H4 (cell line): ENCODE data around the gene ANAPC15. TPM values are rescaled to one million over a fixed set of nuclear protein-coding genes. Genes with fewer than 3 reads are reported as not detected.

Source experiments
- DNase-seq: peaks from one replicate; pipeline ENCODE4 v3.0.0-alpha.2; 2015; ENCODE audit warnings: low spot score
- total RNA-seq: library from RNA; depleted of rRNA; stranded (reverse); fragments of >200 nt; shearing (Covaris generic); gene quantifications from 2 replicates; pipeline ENCODE4 v1.2.3, GENCODE V29; 2014

ANAPC15 gene
- total RNA-seq, 1 experiment from 2014 or later: 74.9 TPM

DNA sequence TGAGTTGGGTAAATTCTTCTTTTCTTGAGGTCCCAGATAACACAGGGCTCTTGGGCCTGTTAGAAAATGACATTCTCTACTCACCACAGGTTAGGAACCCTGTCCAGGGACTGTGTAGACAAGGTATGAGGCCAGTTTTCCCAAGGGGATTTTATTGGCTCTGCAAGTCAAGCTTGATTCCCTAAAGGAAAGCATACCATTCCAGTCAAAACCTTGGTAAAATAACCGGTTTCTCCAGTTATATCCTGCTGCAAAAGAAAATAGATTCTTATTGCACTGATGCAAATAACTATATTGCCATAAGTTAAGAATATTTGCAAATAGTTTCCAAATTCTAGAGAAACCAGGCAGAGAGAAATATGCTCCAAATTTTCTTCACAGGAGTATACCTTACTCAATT is 13.5 kb upstream of the ANAPC15 start:
- DNase-seq: no peak

DNA sequence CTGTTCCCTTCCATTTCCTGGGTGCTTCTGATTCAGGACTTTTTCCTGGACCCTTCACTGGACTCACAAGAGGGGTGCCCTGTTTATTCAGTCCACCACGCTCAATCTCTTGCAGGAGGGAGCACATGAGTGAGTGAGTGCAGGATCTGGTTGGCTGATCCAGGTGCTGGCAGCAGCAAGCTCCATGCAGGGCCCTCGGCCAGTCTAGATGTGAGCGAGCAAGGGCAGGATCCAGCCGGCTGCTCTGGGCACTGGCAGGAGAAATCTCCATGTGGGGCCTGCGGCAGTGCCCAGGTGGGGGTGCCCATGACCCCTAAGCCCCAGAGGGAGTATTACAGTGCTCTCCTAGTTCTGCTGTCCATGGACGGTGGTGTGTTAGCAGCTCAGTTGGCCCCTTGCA is 11.6 kb upstream of the ANAPC15 start:
- DNase-seq: no peak

DNA sequence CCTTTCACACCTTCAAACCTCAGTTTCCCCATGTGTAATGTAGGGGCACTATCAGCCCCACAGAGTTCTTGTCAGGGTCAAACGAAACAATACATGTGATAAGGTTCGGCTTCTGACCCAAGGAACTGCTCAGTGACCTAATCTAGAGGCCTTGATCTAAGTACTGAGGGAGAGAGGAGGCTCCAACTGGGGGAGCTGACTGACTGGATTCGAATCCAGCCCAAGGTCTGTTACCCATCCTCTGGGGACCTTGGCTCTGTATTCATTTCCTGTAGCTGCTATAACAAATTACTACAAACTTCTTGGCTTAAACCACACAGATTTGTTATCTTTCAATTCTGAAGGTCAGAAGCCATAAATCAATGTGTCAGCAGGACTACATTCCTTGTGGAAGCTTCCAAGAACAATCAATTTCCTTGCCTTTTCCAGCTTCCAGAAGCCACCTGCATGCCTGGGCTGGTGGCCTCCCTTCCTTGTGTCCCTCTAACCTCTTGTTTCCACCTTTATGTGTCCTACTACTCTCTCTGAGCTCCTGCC is 10.7 kb upstream of the ANAPC15 start:
- DNase-seq: no peak

DNA sequence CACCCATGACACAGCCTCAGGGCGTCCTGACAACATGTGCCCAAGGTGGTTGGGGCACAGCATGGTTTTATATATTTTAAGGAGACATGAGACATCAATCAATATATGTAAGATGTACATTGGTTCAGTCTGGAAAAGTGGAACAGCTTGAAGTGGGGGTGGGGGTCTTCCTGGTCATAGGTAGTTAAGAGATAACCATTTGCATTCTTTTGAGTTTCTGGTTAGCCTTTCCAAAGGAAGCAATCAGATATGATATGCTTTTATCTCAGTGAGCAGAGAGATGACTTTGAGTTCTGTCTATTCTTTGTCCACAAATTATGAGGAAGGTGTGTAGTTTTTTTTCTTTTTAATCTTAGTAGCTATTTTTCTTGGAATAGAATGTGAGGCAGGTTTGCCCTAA is 10.1 kb upstream of the ANAPC15 start:
- DNase-seq: no peak

- DNase-seq: no peak
Measured at GRCh38 chr11:72120930-72121329, 8.4 kb upstream of the ANAPC15 start.

- no peak for DNase-seq
Measured at GRCh38 chr11:72119198-72119597, 6.7 kb upstream of the ANAPC15 start.

DNA sequence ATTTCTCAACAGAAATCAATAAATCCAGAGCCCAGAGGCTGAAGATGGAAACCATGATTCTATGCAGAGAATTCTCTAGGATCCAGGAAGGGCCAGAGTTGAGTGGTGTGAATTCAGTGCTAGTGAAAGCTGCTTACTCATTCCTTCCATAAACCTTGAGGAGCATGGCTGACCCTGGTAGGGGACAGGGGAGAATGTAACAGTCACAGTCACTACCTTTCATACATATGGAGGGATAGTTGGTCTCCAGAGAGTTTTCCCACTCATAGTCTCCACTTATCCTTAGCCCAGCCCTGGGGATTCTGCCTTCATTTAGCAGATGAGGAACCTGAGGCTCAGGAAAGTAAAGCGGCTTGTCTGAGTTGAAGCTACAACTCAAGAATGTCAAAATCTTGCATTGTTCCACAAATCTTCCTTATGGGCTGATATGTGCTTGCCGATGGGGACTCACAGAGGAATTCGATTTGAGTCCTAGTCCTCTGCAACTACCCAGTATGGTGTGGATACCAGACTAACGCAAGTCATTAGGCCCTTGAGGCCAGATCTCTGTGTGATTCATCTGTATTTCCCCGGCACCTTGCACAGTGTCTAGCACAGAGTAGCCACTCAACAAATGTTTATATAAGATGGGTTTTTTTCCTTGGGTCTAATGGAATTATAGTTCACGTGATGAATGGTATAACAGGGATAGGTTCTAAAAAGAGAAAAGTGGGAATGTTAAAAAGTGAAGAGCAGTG is 3.7 kb upstream of the ANAPC15 start:
- DNase-seq: no peak

- DNase-seq: no peak
Measured at GRCh38 chr11:72114570-72114969, 2.1 kb upstream of the ANAPC15 start.

GRCh38 chr11:72112978-72113808 is 698 bp upstream of the ANAPC15 start:
- DNase-seq: no peak

- no peak for DNase-seq
Measured at GRCh38 chr11:72111300-72112142, 974 bp downstream of the ANAPC15 start.

DNA sequence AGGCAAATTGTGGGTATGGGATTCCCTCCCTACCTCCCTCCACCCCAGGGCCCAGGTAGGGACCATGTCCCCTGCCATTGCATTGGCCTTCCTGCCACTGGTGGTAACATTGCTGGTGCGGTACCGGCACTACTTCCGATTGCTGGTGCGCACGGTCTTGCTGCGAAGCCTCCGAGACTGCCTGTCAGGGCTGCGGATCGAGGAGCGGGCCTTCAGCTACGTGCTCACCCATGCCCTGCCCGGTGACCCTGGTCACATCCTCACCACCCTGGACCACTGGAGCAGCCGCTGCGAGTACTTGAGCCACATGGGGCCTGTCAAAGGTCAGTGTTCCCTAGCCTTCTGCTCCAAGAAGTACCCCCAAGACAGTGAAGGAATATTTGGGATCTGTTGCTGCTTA is 6.6 kb downstream of the ANAPC15 start, which contains the start of gene TOMT:
Gene TOMT (plus strand): TSS at position 37 of the 400 bp plus-strand sequence. CDS start 28 bp downstream, at position 65.
- no peak for DNase-seq

GRCh38 chr11:72103754-72104167 is 8.7 kb downstream of the ANAPC15 start:
- no peak for DNase-seq

DNA sequence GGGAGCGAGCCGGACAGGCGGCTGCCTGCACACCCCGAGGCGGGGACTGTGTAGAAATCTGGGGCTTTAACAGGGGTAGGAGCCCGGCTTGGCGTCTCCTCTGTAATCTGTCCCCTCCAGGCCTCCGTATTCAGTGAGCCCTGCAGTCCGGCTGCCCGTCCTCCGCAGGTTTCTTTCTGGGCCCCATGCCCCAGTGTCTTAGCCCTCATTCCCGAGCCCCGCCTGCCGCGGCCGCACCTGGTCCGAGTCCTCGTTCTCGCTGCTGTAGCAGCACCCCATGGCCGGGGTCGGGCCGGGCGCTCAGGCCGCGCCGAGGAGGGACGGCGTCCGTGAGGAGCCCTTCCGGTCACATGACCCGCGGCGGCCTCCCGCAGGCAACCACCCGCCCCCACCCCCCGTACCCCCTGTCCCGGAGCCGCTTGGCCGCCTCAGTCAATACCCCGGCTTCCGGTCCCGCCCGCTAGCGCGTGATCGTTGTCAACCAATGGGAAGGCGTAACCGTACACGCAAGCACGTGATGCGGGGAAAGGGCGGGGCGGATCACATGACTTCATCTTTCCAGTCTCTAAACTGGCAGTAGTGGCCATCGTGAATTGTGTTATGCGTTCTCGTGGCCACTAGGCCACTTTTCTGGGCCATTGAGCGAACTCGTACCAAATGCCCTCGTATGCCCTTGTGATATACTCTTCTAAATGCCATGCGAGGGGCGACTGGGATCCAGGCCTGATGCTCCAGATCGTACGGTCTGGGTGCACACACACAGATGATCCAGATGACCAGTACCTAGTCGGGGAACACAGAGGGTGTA is 9.3 kb downstream of the ANAPC15 start, which contains the start of gene LAMTOR1:
Gene LAMTOR1 (minus strand): TSS at position 352 of the 808 bp plus-strand sequence. CDS start 73 bp downstream, at position 279.
- peak; percentile 99 for DNase-seq

- DNase-seq: no peak
Measured at GRCh38 chr11:72102631-72102945, 9.9 kb downstream of the ANAPC15 start.

GRCh38 chr11:72102162-72102561 is 10.3 kb downstream of the ANAPC15 start:
- DNase-seq: no peak

- no peak for DNase-seq
Measured at GRCh38 chr11:72100462-72100861, 12.0 kb downstream of the ANAPC15 start.

GRCh38 chr11:72100009-72100408 is 12.5 kb downstream of the ANAPC15 start:
- DNase-seq: no peak

DNA sequence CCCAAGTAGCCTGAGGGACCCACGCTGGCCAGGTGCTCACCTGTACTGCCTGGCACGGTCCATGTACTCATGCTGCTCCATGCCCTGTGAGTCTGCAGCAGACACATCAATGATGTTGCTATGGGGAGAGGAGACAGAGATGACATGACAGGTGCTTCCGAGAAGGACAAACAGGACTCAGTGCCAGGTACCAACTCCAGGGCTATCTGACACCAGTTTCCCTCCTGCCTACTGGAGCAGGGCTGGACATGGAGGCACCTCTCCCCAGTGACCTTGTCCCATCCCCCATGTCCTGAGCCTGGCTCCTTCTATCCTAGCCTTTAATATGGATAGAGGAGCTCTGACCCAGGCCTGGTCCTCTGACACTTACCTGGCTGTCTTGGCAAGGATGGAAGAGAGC is 13.8 kb downstream of the ANAPC15 start:
- no peak for DNase-seq

DNA sequence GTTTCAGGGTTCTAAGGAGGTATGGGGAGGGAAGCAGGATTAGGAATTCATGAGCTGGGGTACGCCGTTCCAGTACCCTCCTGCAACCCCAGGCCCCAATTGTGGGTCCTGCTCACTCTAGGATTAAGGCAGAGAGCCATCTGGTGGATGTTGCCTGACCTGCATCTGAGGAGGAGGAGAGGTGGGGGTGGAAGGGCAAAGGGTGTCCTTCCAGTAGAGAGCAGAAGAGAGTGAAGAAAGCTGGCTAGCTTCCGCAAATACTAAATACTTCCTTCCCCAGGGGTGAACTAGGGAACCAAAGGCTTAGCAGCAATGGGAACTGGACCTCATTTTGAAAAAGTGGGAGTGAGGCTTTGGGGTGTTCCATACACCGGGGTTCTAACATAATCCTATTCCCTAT is 21.2 kb downstream of the ANAPC15 start:
- DNase-seq: peak; percentile 59

DNA sequence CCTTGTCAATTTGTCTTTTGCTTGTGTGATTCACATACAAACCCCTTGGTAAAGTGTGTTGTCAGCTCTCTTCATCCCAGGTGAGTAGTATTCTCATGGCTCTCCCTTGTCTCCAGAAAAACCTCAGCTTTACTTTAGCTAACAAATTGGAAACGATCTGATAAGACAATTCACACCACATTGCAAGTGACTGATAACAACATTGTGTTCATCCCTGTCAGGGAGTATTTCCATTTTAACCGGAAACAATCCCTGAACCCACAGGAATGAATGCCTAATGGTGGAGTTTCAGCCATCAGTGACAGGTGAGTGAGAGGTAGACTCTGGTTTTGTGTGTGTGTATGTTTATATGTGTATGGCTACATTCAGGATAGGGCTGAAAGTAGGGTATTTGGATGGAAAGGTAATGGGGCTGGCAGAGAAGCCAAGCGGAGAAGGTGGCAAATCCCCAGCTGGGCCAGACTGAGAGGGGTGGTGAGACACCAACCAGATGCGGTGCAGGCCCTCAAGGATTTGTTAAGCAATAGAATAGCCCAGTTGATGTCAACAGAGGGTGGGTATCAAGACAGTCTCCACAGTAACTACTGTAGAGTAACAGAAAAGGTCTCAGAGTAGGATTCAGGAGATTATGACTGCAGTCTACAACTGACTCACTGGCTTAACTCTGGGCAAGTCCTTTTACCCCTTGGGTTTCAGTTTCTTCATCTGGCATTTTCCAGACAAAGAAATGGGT is 24.3 kb downstream of the ANAPC15 start:
- no peak for DNase-seq
